A375 (cell line): Measurements from ENCODE around the gene KCNJ11. TPM values are rescaled to one million over a fixed set of nuclear protein-coding genes. Genes with fewer than 3 reads are reported as not detected.

Experiments
- total RNA-seq: library from RNA; depleted of rRNA; stranded (reverse); fragments of >200 nt; shearing (Covaris generic); gene quantifications from 2 replicates; pipeline ENCODE4 v1.2.3, GENCODE V29; 2014; rRNA removed

KCNJ11 gene
- 0.11 TPM in 1 of 2 replicates, not detected in the other for total RNA-seq

GRCh38 chr11:17388609-17389210 lies at the start of gene KCNJ11:
KCNJ11 (minus strand) TSS chr11:17388659; CDS start chr11:17388091, 568 bp downstream.

DNA sequence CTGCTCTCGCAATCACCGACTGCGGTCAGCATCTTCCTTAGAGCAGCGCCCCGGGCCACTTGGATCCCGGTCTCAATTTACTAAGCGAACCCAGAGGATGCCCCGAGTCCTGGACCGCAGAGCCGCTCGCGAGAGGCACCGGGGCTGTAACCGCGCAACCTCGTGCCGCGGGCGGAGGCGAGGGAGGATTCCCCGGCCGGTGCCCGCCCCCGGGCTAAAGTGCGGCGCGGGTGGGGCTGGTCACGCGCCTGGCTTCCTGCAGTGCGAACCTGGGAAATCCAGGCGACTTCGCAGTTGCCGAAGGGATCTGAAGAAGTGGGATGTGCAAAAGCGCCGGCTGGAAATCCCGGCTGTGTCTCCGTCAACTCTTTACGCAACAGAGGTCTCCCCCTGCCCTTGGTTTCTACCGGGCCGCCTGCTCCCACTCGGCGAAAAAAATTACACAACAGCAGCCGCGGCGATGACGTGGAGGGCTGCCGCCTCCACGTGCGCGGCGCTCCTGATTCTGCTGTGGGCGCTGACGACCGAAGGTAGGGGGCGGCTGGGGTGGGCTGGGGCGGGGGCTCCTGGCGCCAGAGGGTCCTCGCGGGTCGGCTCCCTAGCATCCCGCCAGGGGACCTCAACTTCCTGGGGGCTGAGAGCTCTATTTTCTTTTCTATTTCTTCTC lies 36.8 kb downstream of the KCNJ11 start, which contains the start of gene NCR3LG1:
Gene NCR3LG1 (plus strand): TSS at position 291 of the 667 bp plus-strand sequence. CDS start 170 bp downstream, at position 461.

Other genes starting within 250 kb of the KCNJ11 start
- 11.0 and 23.5 TPM in 2 replicates for gene PIK3C2A, start 180.7 kb downstream of the KCNJ11 start, total RNA-seq
- 36.8 and 39.3 TPM in 2 replicates for gene NUCB2, start 111.9 kb downstream of the KCNJ11 start, total RNA-seq
- gene NCR3LG1, start 36.9 kb downstream of the KCNJ11 start, total RNA-seq, result 7.9 and 8.1 TPM in 2 replicates
- gene ABCC8, start 88.2 kb upstream of the KCNJ11 start, total RNA-seq, result not detected in 2 replicates
- gene USH1C, start 155.8 kb upstream of the KCNJ11 start, total RNA-seq, result not detected in 2 replicates
- not detected in 2 replicates for gene OTOG, start 158.6 kb upstream of the KCNJ11 start, total RNA-seq